ENCODE data around the gene PSAP. TPM values are rescaled to one million over a fixed set of nuclear protein-coding genes. Genes with fewer than 3 reads are reported as not detected.

The PSAP gene
- total RNA-seq, 1 donor from 2014 or later, result 1,262 TPM

DNA sequence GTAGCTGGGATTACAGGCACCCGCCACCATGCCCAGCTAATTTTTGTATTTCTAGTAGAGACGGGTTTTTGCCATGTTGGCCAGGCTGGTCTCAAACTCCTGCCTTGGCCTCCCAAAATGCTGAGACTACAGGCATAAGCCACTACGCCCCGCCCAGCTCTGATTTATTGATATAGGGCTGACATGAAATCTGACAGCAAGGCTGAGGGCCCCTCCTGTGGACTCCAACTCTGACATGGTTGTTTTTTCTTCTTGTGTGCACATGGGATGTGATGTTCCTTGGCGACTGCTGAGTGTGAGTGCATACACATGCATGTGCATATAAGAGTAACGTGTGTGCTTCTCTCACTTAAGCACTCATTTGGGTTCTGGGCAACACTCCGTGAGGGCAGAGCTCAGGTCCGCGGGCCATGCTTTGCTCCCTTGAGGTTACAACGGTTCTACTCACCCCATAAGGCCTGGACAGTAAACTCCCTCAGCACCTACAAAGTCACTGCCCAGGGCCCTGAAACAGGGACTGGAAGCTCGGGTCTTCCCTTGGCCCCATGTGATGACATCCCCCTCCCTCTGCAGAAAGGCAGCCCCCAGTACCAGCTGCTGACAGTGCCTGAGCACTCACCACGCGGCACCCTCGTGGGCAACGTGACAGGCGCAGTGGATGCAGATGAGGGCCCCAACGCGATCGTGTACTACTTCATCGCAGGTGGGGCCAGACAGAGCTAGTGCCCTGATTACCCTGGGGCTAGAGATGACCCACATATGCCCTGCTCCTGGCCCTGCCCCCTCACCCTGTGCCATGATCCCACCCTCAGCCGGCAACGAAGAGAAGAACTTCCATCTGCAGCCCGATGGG, 44.1 kb downstream of the PSAP start:
- peaks cover 19% of the 10 kb centered on the region for H3K27me3 Mint-ChIP-seq (ENCODE audit: unreplicated experiment)
- DNase-seq (ENCODE audit: extremely low spot score, unreplicated experiment), result no peak
- H3K9me3 Mint-ChIP-seq (ENCODE audit: unreplicated experiment), result no peaks in the 10 kb centered on the region
- no peaks in the 10 kb centered on the region for H3K36me3 Mint-ChIP-seq (ENCODE audit: unreplicated experiment)
- TF ChIP-seq CTCF (IDR thresholded peaks at IDR 0.05), result no peak
- H3K27ac Mint-ChIP-seq (ENCODE audit: unreplicated experiment), result no peak overlapping the region
- H3K4me1 Mint-ChIP-seq (ENCODE audit: unreplicated experiment), result no peaks in the 10 kb centered on the region
- H3K4me3 Mint-ChIP-seq (ENCODE audit: unreplicated experiment), result no peak overlapping the region

- DNase-seq (ENCODE audit: extremely low spot score, unreplicated experiment), result no peak
- Mint-ChIP-seq H3K27ac (ENCODE audit: unreplicated experiment) (no peak overlapping the region), H3K27me3 (ENCODE audit: unreplicated experiment) (peaks cover 19% of the 10 kb centered on the region), H3K36me3 (ENCODE audit: unreplicated experiment) (no peaks in the 10 kb centered on the region), H3K4me3 (ENCODE audit: unreplicated experiment) (no peak overlapping the region), H3K4me1 (ENCODE audit: unreplicated experiment) (no peaks in the 10 kb centered on the region), H3K9me3 (ENCODE audit: unreplicated experiment) (no peaks in the 10 kb centered on the region)
- TF ChIP-seq CTCF (IDR thresholded peaks at IDR 0.05), result no peak
These were observed 45.0 kb downstream of the PSAP start for GRCh38 chr10:71805776-71806703.

GRCh38 chr10:71804077-71804476, 47.0 kb downstream of the PSAP start:
- Mint-ChIP-seq H3K27ac (ENCODE audit: unreplicated experiment) (no peak overlapping the region), H3K9me3 (ENCODE audit: unreplicated experiment) (no peaks in the 10 kb centered on the region), H3K36me3 (ENCODE audit: unreplicated experiment) (no peaks in the 10 kb centered on the region), H3K4me1 (ENCODE audit: unreplicated experiment) (no peaks in the 10 kb centered on the region), H3K4me3 (ENCODE audit: unreplicated experiment) (no peak overlapping the region), H3K27me3 (ENCODE audit: unreplicated experiment) (peaks cover 19% of the 10 kb centered on the region)
- no peak for DNase-seq (ENCODE audit: extremely low spot score, unreplicated experiment)
- no peak for TF ChIP-seq CTCF (IDR thresholded peaks at IDR 0.05)

- Mint-ChIP-seq H3K9me3 (ENCODE audit: unreplicated experiment) (no peaks in the 10 kb centered on the region), H3K4me3 (ENCODE audit: unreplicated experiment) (no peak overlapping the region), H3K4me1 (ENCODE audit: unreplicated experiment) (no peaks in the 10 kb centered on the region), H3K27ac (ENCODE audit: unreplicated experiment) (no peak overlapping the region), H3K27me3 (ENCODE audit: unreplicated experiment) (peaks cover 19% of the 10 kb centered on the region), H3K36me3 (ENCODE audit: unreplicated experiment) (no peaks in the 10 kb centered on the region)
- no peak for DNase-seq (ENCODE audit: extremely low spot score, unreplicated experiment)
- no peak for TF ChIP-seq CTCF (IDR thresholded peaks at IDR 0.05)
These were observed 48.1 kb downstream of the PSAP start for GRCh38 chr10:71802715-71803488.

Measured in osteocyte (in vitro differentiated cells).